A172 (cell line): ENCODE measurements around the gene ITSN2. TPM values are rescaled to one million over a fixed set of nuclear protein-coding genes. Genes with fewer than 3 reads are reported as not detected.
"Not testable (repeated sequence)": the region's sequence is repeated elsewhere in the genome, so short reads cannot be mapped to it uniquely, and the experiment has no call there.

ENCODE experiments used
- DNase-seq: peaks from one replicate; pipeline ENCODE4 v3.0.0-alpha.2; 2015; ENCODE audit warnings: low spot score
- total RNA-seq: library from RNA; depleted of rRNA; stranded (reverse); fragments of >200 nt; shearing (Covaris generic); gene quantifications from 2 replicates; pipeline ENCODE4 v1.2.3, GENCODE V29; 2014

The ITSN2 gene
- total RNA-seq, 1 experiment from 2014 or later, result 48.9 TPM

DNA sequence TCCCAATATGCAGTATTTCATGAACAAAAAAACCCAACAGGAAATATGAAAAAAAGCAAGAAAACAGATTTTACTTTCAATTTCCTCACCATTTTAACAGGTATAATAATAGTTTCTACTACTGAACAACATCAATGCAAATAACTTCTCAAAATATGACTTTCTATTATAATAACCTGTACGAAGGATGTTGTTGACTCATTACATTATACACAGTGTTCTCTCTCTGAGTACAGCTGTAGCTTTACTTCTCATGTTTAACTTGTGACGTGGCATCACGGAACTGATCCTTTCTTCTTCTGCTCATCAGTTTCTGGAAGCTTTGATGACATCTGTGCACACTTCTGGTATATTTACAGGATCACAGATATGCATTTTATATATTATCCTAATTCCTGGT lies 145.5 kb downstream of the ITSN2 start:
- no peak for DNase-seq

DNA sequence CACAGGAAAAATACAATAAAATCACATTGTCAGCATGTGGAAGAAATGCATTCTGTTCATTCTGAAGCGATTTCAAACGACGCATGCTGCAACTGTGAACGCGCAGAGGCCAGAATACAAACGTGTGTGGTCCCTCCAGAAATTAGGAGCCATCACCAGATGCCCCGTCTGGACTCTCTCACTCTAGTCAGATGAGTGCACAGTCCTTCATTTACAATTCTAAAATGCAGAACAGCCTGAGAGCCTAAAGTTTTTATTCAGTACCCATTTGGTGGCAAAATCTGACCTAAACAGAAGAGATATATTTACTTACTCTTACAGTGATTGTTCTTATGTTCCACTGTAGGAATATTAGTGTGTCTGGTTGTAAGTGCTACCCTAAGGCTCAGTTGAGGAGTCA lies 148.9 kb downstream of the ITSN2 start:
- no peak for DNase-seq

DNA sequence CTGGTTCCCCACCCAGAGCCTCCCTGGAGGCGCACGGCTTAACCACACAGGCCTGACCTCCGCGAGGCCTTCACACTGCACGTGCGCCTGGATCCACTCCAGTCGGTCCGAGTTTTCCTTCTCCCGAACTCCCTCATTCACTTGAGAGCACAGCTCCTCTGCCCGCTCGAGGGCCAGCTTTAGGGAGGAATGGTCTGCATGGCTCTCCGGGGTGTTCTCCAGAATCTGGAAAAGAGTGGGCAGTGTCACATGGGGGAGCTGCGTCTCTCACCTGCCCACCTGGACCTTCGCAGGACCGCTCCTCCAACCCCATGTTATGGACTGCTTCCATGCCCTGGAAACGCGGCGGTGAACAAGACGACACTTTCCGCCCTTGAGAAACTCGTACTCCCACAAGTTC lies 149.6 kb downstream of the ITSN2 start:
- no peak for DNase-seq

DNA sequence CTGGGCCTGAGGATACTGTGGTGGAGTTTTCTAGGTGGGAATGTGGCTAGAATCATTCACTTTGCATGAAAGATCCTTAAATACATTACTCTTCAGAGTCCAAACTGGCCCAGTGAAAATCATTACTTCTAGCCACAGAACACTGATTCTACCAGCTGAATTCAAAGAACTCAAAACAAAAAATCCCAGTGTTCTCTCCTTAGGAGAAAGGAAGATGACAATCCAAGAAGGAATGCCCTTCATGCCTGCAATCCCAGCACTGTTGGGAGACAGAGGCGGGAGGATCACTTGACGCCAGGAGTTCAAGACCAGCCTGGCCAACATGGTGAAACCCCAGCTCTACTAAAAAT lies 150.3 kb downstream of the ITSN2 start:
- DNase-seq, result no peak

DNA sequence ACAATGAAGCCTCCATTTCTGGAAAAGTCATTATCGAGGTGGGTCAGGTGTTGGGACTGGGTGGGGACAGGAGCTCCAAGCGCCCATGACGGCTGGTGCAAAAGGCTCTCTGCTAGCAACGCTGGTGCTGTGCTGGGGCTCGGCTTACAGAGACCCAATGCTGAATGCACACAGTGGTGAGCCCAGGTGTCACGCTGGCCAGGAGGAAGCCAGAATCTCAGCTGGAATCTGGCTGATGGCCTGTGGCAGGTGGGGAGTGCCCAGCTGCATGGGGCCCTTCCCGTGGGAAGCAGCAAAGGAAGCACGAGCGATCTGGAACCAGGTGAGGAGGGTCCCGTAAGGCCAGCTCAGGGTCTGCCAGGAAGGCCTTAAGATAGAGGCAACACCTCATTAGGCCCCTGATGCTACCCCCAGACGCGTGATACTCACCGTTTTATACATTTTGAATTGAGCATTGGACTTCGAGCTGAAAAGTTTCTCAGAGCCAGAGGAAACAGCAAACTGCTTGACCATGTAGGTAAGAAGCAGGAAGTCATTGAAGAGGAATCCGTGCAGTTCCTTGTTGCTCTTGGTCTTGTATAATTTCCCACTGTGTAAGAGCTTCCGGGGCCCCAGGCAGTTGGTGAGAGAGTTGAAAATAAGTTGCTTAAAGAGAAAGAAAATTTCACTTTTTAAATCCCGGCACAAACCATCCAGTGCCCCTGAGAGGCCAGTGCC lies 150.8 kb downstream of the ITSN2 start:
- DNase-seq, result no peak

DNA sequence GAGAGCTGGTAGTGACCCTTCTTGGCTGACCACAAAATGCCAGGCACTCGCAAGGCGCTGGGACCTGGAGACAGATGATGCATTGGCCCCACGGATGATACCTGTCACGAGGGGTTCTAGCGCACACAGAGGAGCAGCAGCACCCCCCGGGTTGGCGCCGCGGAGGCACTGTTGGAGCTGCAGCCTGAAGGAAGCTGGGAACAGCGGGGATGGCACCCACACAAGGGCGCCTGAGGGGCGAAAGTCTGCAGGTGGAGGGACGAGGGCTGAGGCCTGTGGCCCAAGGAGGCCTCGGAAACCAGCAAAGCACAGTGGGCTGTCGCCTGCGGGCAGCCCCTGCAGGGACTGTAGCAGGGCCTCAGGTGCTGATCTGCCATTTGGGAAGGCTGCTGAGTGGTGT lies 151.8 kb downstream of the ITSN2 start:
- DNase-seq, result no peak

DNA sequence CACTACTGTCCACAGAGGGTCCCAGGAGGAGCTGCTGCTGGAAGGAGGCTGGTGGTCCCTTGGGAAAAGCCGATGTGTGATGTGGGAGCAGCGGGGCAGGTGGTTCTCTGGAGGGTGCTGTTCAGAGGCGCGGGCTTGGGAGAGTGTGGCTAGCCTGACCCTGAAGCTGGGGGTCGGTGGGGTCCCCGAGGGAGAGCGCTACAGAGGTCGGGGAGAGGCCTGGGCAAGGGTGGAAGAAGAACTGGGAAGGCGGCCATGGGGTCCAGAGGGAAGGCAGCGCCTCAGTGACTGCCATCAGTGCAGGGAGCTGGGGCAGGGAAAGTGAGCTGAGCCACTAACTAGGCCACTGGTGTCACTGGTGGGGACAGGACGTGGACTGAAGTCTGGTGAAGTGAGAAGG lies 153.0 kb downstream of the ITSN2 start:
- no peak for DNase-seq

DNA sequence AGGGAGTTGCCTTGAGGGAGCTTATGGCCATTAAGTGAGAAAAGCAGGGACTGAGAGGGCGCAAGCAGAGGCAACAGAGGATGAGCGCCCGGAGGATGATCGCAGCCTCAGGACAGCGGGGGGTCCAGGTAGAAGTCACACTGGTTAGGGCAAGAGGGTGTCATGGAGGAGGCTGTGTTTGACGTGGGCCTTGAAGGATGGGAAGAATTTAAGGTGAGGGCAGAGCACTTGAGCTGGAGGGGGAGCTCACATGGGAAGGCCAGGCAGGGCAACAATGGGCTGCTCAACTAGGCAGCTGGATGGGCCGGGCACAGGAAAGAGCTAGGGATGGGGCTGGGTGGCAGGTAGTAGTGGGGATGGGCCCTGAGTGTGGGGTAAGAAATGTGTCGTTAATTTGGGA lies 153.6 kb downstream of the ITSN2 start:
- DNase-seq, result no peak

DNA sequence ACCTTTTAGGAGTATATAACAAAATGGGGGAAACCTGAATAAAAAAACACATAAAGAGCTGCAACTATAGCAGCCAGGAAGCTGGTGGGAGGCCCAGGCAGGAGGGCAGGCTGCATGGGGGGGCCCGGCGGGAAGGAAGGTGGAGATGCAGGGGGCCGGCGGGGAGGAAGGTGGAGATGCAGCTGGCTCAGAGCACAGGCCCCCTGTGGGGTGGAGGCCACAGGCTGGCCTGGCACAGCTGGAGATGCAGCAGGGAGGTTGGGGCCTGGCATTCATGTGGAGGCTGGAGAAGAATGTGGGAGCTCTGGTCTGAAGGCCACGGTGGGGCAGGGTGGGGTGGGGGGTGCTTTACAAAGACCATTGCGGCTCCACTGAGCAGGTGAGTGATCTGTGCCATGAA lies 154.1 kb downstream of the ITSN2 start:
- no peak for DNase-seq

DNA sequence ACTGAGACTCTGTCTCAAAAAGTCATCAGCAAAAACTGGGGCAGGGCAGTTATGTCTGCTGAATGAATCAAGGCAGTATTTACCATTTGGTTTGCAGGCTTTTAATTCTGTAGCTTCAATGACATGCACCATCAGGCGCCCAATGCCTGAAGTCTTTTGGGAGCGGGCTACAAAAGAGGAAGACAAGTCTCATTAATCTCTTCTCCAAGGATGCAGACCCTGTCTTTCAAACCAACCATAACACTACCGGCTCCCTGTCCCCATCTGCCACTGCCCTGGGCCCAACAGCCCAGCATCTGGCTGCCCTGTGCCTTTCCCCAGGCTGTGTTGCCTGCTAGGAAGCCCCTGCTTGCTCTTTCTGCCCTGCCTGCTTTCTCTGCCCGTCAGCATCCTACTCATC lies 155.2 kb downstream of the ITSN2 start:
- no peak for DNase-seq

DNA sequence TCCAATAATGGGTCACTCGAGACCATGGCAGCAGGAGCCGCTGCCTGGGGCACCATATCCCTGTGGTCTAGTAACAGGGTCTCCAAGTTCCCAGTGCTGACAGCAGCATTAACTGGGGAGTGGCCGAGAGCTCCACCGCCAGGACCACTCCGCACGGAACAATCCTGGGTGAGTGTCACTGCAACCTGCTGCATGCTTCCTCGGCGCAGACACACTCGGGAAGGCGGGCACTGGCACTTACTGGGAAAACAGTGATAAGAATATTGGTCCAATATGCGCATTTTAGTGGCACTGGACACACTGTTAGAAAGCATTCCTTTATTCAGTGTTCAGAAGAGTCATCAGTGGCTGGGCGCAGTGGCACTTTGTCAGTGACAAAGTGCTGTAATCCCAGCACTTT lies 155.8 kb downstream of the ITSN2 start:
- DNase-seq, result no peak

DNA sequence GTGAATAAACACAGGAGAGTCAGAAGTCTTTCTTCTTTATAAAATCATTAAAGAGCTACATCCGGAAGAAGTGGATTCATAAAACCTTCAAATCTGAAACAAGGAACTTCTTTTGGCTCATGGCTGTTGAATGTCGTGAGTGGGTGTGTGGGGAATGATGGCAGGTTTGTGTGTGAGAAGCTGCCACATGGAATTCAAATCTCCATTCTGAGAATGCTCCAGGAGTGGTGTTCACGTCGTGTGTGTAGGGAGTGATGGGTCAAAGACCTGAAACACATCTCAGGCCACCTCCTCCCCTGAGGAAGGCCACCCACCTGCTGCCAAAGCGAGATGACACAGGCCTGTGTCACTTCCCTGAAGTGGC lies 156.6 kb downstream of the ITSN2 start:
- DNase-seq, result no peak

DNA sequence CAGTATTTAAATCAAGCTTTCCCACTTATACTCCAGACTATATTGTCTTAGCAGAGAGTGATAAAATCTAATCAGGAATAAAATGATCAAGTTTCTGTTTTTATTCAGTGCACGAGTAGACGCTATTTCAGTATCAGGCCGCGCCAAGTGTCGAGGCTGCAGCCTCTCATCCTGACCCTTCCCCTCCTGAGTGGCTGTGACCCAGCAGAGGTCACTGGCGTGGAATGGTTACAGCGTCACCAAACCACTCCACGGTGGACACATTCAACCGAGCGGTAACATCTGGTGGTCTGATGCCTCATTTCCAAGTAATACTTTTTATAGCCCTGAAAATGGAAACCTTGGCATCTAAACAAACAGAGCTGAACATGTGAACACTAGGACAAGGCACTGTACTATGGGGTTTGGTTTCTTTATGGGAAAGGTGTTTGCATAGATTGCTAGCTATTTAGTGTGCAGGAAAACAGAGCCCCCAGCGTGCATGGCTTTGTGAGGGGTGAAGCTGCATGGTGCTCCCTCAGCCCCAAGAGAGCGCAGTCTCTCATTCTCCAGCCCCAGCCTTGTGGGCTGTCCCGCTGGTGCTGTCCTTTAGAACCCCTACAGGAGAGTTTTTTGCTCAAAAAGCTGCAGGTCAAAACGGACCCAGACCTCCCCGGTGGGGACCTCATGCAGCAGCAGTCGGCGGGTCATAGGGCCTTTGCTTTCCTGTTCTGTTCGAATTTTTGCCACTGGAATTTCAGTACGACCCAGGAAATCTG lies 157.1 kb downstream of the ITSN2 start:
- DNase-seq, result no peak

DNA sequence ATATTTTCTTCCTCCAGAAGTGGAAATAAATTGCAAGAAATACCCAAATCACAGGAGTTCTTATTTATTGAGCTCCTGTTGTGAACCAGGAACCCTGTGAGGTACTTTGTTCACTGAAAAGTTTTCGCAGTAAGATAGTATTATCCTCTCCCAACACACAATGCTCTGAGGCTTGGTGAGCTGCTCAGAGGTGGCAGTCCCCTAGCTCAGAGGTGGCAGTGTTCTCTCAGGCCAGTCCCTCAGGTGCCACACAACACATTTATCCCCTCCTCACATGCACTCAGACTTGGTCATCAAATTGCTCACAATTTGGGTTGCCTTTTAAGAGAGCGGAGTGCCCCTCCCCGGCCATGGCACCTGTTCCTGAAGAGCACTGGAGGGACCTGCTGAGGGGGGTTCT lies 159.5 kb downstream of the ITSN2 start:
- DNase-seq, result no peak

DNA sequence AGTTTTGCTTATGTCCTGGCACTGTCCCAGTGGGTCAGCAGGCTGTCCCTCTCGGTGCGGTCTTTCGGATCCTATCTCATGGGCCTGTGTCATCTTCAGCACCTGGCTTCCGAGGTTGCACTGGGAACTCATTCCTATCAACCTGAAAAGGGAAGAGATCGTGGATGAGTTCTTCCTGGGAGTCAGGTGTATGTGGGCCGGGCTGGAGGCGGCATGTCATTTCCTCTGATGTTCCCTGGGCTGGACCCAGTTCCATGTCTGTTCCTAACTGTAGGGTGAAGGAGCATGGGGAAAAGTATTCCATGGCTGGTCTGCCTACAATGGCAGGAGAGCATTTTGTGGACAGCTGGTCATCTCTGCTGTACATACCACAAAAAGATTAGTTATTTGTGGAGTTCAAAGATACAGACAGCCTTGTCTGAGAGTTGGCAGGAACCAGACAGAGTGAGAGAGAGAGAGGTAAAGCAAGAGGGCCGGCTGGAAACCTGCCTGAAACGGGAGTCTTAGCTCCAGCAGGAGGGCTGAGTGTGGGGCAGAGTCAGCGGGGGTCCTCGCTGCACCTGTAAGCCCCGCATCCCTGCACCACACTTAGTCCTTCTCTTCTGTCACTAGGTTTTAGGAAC lies 160.3 kb downstream of the ITSN2 start:
- no peak for DNase-seq

DNA sequence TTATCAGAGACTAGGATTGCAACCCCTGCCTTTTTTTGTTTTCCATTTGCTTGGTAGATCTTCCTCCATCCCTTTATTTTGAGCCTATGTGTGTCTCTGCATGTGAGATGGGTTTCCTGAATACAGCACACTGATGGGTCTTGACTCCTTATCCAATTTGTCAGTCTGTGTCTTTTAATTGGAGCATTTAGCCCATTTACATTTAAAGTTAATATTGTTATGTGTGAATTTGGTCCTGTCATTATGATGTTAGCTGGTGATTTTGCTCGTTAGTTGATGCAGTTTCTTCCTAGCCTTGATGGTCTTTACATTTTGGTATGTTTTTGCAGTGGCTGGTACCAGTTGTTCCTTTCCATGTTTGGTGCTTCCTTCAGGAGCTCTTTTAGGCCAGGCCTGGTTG lies 163.1 kb downstream of the ITSN2 start:
- not testable (repeated sequence) for DNase-seq

DNA sequence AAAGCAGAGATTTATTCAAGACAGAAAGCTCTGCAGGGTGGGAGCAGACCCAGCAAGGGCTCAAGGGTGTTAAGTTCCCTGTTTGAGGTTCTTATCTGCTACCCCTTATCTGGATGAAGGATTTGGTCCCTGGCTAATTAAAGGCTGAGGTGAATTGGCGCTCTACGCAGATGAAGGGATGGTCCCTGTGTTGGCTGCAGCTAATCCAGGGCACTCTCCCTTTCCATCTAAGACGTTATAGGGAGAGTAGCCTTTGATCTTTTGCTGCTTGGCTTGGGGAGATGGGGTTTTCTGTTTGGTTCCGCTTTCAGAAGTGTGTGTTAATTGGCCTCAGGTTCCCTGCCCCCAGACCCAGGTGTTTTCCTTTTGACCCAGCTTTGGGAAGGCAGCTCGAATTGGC lies 168.5 kb downstream of the ITSN2 start:
- DNase-seq, result no peak

DNA sequence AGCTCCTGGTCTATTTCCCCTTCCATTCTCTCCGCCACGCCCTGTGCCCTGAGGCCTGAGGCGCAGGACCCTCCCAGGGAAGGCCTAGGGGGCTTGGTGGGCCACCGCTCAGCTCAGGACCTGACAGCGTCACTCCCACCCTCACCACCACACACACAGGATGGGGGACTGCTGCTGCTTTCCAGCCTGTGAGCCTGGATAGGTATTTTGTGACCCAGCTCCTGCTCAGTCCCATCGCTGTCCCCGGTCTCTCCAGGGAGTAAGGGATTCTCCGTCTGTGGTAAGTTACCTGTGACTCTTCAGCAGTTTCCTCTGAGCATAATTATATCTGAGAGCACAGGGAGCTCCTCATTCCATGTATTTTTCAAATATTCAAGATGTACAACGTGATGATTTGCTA lies 169.2 kb downstream of the ITSN2 start:
- DNase-seq, result no peak

DNA sequence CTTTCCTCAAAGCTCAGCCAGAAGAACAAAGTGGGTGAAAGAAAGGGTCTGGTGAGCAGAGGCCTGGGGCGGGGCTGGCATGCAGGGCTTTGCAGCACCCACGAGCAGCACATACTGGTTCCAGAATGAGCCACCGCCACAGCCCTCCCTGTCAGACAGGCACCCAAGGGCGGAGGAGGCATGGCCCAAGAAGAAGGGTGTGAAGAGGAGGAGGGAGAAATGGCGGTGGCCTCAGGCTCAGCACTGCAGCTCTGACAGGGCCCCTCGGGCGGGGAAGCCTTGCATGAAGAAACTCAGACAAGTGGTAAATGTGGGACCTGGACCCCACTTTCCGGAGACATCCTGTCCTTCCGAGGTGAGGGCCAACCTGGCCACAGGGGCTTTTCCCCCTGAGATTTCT lies 169.8 kb downstream of the ITSN2 start:
- no peak for DNase-seq

DNA sequence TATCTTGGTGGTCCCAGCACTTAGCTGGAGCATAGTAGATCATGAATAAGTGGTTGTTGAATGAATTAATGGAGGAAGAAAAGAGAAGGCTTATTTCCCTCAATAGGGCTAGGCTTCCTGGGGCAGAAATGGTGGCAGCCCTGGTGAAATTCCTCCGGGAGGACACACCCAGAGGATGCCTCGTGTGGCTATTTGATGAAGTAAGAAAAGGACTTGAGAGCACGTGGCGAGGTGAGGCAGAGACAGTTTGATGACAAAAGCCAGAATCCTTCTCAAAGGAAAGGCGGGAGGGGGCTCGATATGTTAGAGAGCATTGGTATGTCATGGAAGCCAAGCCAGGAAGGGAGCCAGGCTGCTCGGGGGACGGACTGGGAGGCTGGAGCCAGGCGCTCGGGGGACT lies 170.8 kb downstream of the ITSN2 start:
- no peak for DNase-seq

DNA sequence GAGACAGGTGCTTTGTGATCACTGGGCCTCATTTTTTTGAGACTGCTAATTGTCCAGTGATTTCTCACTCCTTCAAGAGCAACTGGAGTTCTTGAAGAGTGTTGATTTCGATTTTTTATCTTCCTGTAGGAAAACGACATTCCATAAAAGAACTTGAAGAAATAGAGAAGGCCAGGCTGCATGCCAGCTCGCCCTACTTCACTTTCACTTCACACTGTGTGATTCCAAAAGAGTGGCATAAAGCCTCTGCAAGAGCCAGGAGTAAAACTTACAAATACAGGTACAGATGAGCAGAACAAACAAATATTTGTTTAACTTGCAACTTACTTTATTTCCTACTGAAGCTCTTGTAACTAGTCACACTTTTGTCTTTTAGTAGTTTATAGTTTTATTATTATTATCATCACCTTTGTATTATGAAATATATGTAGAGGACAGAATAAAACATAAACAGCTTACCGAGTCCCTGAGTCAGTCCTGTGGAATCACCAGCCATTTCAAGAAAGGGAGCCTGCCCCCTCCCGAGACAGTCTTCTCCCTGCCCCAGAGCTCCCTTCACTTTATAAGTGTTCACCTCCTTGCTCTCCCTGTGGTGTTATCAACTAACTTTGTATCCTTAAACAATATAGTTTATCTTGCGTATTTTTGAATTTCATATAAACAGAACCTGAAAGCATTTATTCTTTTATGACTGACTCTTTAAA lies 176.8 kb downstream of the ITSN2 start:
- DNase-seq, result no peak

DNA sequence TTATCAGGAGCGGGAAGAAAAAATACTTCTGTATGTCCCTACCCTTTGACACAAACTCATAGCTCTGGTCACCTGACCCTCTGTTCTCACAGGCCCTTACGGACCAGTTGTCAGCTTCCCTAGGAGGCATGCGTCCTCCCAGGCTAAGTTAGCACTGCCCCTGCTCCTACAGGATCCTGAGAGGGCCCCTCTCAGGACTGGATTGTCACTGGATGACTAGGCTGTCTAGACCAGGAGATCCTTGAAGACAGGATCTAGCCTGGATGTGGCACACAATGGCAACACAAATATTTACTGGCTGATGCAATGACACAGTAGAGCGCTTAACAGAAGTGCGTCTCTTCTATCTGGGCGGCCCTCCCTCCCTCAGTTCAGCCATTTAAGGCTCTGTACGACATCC lies 177.8 kb downstream of the ITSN2 start:
- DNase-seq, result no peak

DNA sequence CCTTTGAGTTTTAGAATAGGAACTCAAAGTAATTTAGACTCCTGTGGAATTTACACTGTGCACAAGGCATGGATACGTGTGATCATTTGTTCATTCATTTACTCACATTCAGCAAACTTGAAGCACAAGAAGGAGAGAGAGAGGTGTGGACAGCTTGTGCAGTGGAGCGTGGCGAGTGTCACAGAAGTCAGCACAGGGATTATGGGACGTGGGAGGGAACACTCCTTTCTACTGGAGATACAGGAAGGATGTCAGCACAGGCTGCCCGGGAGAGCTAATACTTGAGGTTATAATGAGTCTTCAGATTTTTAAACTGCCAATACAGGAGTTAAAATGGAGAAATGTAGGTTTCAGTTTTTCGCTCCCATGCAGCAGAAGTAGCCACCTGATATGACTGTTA lies 178.5 kb downstream of the ITSN2 start:
- DNase-seq, result no peak
